RPMI8226 (cell line): ENCODE data around the gene MMP17.
"Not testable (repeated sequence)": the region's sequence is repeated elsewhere in the genome, so short reads cannot be mapped to it uniquely, and the experiment has no call there.

Experiments used
- DNase-seq: peaks from one replicate; pipeline ENCODE4 v3.0.0-alpha.2; 2015

The MMP17 gene

DNA sequence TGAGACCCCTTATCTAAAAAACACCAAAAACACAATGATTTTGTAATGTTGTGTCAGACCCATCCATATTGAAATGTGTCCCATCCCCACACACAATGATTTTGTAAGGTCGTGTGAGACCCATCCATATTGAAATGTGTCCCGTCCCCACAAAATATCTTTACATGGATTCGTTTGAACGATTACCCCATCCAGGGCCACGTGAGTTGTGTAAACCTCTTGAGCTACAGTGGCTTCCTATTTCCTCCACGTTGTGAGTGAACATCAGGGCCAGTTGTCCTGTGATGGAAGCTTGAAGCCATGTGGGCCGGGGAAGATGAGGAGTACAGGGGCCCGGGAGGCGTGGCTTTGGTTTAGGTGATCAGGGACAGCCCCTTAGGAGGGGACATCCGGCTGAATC lies 39.3 kb downstream of the MMP17 start:
- DNase-seq, result no peak

DNA sequence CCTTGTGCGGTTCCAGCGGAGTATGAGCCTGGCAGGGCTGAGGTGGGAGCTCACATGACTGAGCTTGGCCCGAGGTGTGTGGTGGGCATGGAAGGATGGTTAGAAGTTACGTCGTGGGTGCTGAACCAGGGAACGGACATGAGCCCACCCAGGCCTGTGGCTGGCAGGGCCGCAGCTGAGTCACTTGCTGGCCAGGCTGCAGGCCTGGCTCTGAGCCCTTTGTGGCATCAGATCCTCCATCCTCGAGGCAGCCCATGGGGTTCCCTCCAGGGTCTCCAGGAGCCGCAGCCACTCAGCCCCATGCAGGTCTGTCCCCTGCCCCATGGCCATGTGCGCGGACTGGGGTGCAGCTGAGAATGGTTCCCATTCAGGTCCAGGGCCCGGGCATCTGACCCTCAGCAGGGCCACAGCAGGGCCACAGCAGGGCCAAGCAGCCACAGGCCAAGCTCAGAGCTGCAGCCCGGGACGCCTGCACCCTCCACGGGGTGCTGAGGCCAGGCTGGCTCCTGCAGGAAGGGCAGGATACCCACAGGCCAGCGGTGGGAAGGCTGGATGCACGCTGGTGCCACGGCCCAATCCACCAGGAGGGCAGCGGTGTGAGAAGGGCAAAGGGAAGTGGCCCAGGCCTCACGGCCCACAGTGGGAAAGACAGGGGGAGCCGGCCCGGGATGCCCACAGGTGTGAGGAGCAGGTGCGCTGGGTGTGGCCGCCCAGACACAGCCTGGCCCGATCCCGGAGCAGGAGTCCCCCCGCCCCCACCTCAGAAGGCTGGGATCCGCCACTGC lies 39.9 kb downstream of the MMP17 start:
- DNase-seq, result no peak

GRCh38 chr12:131869871-131870418 lies 41.8 kb downstream of the MMP17 start:
- DNase-seq, result no peak

GRCh38 chr12:131871677-131872076 lies 43.5 kb downstream of the MMP17 start:
- DNase-seq, result no peak

- DNase-seq, result no peak
These were observed 44.2 kb downstream of the MMP17 start for GRCh38 chr12:131872154-131873051.

GRCh38 chr12:131873293-131873692 lies 45.1 kb downstream of the MMP17 start:
- DNase-seq, result no peak

DNA sequence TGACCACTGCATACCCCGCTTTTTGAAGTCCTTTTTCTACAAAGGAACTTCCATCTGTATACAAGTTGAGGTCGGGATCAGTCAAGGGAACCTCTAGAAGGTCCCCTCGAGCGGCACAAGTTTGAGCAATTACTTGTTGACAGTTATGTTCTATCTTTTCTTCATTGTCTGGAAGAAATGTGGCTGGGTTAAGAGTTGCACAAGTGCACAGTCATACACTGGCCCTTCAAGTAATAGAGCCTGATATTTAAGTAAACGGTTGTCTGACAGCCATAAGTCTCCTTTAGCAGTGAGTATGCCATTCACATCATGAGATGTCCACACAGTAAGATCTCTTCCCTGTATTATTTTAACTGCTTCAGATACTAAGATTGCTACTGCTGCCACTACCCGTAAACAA lies 46.8 kb downstream of the MMP17 start:
- not testable (repeated sequence) for DNase-seq

DNA sequence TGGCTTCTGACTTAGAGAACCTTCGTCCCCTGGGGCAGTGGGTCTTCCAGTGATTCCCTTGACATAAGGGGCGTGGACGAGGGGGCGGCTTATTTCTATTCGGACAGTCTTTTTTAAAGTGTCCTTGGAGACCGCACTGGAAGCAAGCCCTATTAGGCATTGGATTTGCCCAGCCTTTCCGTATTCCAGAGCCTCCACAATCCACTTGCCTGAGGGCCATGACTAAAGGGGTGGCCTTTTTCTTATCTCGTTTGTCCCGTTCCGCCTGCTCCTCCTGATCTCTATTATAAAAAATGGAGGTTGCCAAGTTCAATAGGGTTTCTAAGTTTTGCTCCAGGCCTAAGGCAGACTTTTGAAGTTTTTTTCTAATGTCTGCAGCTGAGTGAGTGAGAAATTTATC lies 49.0 kb downstream of the MMP17 start:
- not testable (repeated sequence) for DNase-seq

GRCh38 chr12:131878436-131878835 lies 50.2 kb downstream of the MMP17 start:
- not testable (repeated sequence) for DNase-seq

DNA sequence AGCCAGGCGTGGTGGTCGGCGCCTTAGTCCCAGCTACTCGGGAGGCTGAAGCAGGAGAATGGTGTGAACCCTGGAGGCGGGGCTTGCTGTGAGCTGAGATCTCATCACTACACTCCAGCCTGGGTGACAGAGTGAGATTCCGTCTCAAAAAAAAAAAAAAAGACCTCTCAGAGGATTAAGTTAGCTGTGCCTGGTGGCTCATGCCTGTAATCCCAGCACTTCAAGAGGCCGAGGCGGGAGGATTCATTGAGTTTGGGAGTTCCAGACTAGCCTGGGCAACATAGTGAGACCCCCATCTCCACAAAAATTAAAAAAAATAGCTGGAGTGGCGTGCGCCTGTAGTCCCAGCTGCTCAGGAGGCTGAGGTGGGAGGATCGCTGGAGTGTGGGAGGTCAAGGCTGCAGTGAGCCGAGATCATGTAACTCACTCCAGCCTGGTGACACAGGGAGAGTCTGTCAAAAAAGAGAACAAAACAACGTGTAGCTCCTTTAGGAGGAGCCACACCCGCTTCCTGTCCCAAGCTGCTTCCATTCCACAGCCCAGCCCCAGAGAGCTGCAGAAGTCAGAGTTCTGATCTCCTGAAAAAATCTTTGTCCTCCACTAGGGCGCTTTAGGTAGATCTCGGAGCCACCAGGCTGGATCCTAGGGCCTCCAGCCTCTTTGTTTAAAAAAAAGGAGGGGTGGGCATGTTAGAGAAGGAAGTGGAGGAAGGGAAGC lies 54.8 kb downstream of the MMP17 start:
- no peak for DNase-seq

GRCh38 chr12:131883521-131883900 lies 55.3 kb downstream of the MMP17 start:
- DNase-seq, result no peak

- DNase-seq, result not testable (repeated sequence)
These were observed 56.9 kb downstream of the MMP17 start for GRCh38 chr12:131885076-131885475.

- no peak for DNase-seq
These were observed 57.4 kb downstream of the MMP17 start for GRCh38 chr12:131885543-131886057.

GRCh38 chr12:131891722-131892121 lies 63.5 kb downstream of the MMP17 start:
- DNase-seq, result not testable (repeated sequence)

- DNase-seq, result no peak
These were observed 64.8 kb downstream of the MMP17 start for GRCh38 chr12:131892711-131893604.

- DNase-seq, result no peak
These were observed 65.6 kb downstream of the MMP17 start for GRCh38 chr12:131893605-131894312.

DNA sequence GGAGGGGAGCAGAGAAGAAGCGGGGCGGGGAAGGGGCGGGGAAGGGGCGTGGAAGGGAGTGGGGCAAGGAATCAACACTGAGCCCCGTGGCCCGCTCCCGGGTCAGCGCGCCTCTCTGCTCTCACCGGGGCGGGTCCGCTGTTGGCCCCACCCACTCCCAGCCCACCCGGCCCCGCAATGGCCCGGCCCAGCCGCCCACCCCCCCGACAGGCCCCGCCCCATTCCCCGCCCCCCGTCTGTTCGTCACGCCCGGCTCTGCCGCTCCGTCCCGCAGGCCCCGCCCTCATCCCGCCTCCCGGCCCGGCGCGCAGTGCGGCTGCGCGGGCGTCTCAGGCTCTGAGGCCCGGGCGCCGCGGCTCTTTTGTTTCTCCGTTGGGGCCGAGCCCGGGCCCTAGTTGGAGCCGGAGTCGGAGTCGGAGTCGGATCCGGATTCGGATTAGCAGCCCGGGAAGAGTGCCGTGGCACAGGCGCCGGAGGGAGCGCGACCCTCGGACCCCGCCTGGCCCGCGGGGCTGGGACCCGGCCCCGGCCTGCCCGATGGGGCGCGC lies 66.2 kb downstream of the MMP17 start, which contains the start of gene ULK1:
TSS of gene ULK1 (plus strand) at position 310 of the 548 bp plus-strand sequence. CDS start 380 bp downstream, outside the sequence.
- peak; percentile 88 for DNase-seq

- DNase-seq, result no peak
These were observed 66.9 kb downstream of the MMP17 start for GRCh38 chr12:131894981-131895639.

DNA sequence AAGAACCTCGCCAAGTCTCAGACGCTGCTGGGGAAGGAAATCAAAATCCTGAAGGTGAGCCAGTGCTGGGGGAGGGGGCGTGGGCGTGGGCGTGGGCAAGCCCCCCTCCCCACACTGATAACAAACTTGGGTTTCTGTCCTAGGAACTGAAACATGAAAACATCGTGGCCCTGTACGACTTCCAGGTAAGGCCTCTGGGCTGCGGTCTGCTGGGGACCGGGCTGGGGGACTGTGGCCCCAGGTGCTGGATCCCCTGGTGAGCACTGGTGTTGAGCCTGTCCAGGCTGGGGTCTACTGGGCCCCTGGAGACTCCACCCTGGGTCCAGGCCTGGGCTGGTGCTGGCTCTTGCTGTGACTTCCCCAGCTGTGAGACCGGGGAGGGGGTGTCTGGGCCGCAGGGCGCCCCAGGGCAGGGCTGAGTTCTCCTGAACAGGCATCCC lies 67.5 kb downstream of the MMP17 start:
- peak; percentile 44 for DNase-seq
